NCI-H2196 (cell line): ENCODE results near the gene SPECC1.
"Not testable (repeated sequence)": the region's sequence is repeated elsewhere in the genome, so short reads cannot be mapped to it uniquely, and the experiment has no call there.

Experiments
- DNase-seq: peaks from one replicate; lab custom pipeline; 2025; ENCODE audit not compliant: unreplicated experiment; lab: John Stamatoyannopoulos, UW

SPECC1 gene

GRCh38 chr17:20071824-20072691, 62.9 kb downstream of the SPECC1 start:
- no peak for DNase-seq

- DNase-seq = peak; percentile 2
These were observed 63.5 kb downstream of the SPECC1 start for GRCh38 chr17:20072692-20072992.

- no peak for DNase-seq
These were observed 64.2 kb downstream of the SPECC1 start for GRCh38 chr17:20073055-20073979.

GRCh38 chr17:20074001-20074400, 64.8 kb downstream of the SPECC1 start:
- DNase-seq = no peak

GRCh38 chr17:20074489-20074888, 65.3 kb downstream of the SPECC1 start:
- DNase-seq = no peak

- not testable (repeated sequence) for DNase-seq
These were observed 67.0 kb downstream of the SPECC1 start for GRCh38 chr17:20076137-20076536.

GRCh38 chr17:20077978-20078685, 69.0 kb downstream of the SPECC1 start:
- no peak for DNase-seq

- no peak for DNase-seq
These were observed 71.4 kb downstream of the SPECC1 start for GRCh38 chr17:20080513-20080912.

- no peak for DNase-seq
These were observed 74.1 kb downstream of the SPECC1 start for GRCh38 chr17:20083156-20083859.

GRCh38 chr17:20084621-20085282, 75.6 kb downstream of the SPECC1 start:
- DNase-seq = no peak

GRCh38 chr17:20085283-20085845, 76.2 kb downstream of the SPECC1 start:
- DNase-seq = no peak

GRCh38 chr17:20086416-20087076, 77.4 kb downstream of the SPECC1 start:
- DNase-seq = no peak

- no peak for DNase-seq
These were observed 78.5 kb downstream of the SPECC1 start for GRCh38 chr17:20087538-20088250.

- DNase-seq = no peak
These were observed 80.8 kb downstream of the SPECC1 start for GRCh38 chr17:20089756-20090547.

GRCh38 chr17:20091174-20092029, 82.2 kb downstream of the SPECC1 start:
- no peak for DNase-seq

GRCh38 chr17:20092261-20092867, 83.2 kb downstream of the SPECC1 start:
- no peak for DNase-seq
